Neural cell (in vitro differentiated cells): Measurements from ENCODE around the gene RNU6-1. TPM values are rescaled to one million over a fixed set of nuclear protein-coding genes. Genes with fewer than 3 reads are reported as not detected.

ENCODE experiments used
- H2AFZ ChIP-seq: fragments of 200-600, 300-800 bp; sonication (generic), shearing (Covaris generic); 2 replicates; pipeline ENCODE4 v1.6.0; 2014; ENCODE audit warnings: low read depth, mild to moderate bottlenecking, antibody characterized with exemption, low read length, moderate library complexity
- H3F3A ChIP-seq: fragments of 200-600 bp; shearing (Covaris generic); 2 replicates; pipeline ENCODE4 v1.6.1; 2016; ENCODE audit warnings: mild to moderate bottlenecking, moderate library complexity, mixed read lengths, antibody characterized with exemption, low read length; ENCODE audit not compliant: insufficient read depth, poor library complexity, severe bottlenecking
- H3K27ac ChIP-seq: fragments of 200-600, 300-800 bp; sonication (generic), shearing (Covaris generic); 2 replicates; pipeline ENCODE4 v1.5.1; 2014; ENCODE audit warnings: mild to moderate bottlenecking, low read length, moderate library complexity
- H3K27me3 ChIP-seq: fragments of 300-800, 200-600 bp; sonication (generic), shearing (Covaris generic); 2 replicates; pipeline ENCODE4 v1.6.0; 2014; ENCODE audit warnings: mild to moderate bottlenecking, low read depth, low read length, moderate library complexity; ENCODE audit not compliant: insufficient read depth
- H3K36me3 ChIP-seq: fragments of 300-800, 200-600 bp; sonication (generic), shearing (Covaris generic); 2 replicates; pipeline ENCODE4 v1.5.1; 2014; ENCODE audit warnings: mild to moderate bottlenecking, antibody characterized with exemption, low read length, moderate library complexity; ENCODE audit not compliant: insufficient read depth
- H3K4me2 ChIP-seq: fragments of 300-800, 200-600 bp; sonication (generic), shearing (Covaris generic); 2 replicates; pipeline ENCODE4 v1.6.0; 2014; ENCODE audit warnings: mild to moderate bottlenecking, low read length
- H3K4me3 ChIP-seq: fragments of 300-800, 200-600 bp; sonication (generic), shearing (Covaris generic); 2 replicates; pipeline ENCODE4 v1.5.1; 2014; ENCODE audit warnings: mild to moderate bottlenecking, low read length, moderate library complexity
- H3K79me2 ChIP-seq: fragments of 200-600 bp; shearing (Covaris generic); replicated peaks from 2 replicates; pipeline ENCODE4 v1.6.0; 2014; ENCODE audit warnings: mild to moderate bottlenecking, low read length, moderate library complexity; ENCODE audit not compliant: insufficient read depth
- H3K9ac ChIP-seq: fragments of 300-800, 200-600 bp; sonication (generic), shearing (Covaris generic); 2 replicates; pipeline ENCODE4 v1.6.1; 2016; ENCODE audit warnings: mild to moderate bottlenecking, low read length, mixed read lengths
- H3K9me2 ChIP-seq: fragments of 200-600 bp; shearing (Covaris generic); 2 replicates; pipeline ENCODE4 v1.6.1; 2016; ENCODE audit warnings: mild to moderate bottlenecking, low read length, mixed read lengths; ENCODE audit not compliant: insufficient read depth
- H3K9me3 ChIP-seq: fragments of 200-600, 300-800 bp; sonication (generic), shearing (Covaris generic); 2 replicates; pipeline ENCODE4 v1.6.1; 2016; ENCODE audit warnings: mild to moderate bottlenecking, mixed run types, low read length, moderate library complexity, mixed read lengths
- H4K20me1 ChIP-seq: fragments of 200-600 bp; shearing (Covaris generic); 2 replicates; pipeline ENCODE4 v1.6.1; 2016; ENCODE audit warnings: mild to moderate bottlenecking, mixed run types; ENCODE audit not compliant: insufficient read depth
- CTCF ChIP-seq: fragments of 450-650 bp; IDR thresholded peaks from 2 replicates; pipeline ENCODE4 v1.5.1; 2014; ENCODE audit warnings: antibody characterized with exemption, mild to moderate bottlenecking, moderate library complexity; ENCODE audit not compliant: poor library complexity, severe bottlenecking
- EP300 ChIP-seq: fragments of 450-650 bp; conservative IDR thresholded peaks from 2 replicates; pipeline ENCODE4 v1.6.1; 2014; ENCODE audit warnings: antibody characterized with exemption, mild to moderate bottlenecking, moderate library complexity; ENCODE audit not compliant: poor library complexity, severe bottlenecking
- EZH2 ChIP-seq: fragments of 200-600, 300-800 bp; shearing (Covaris generic), sonication (generic); IDR thresholded peaks from 2 replicates; pipeline ENCODE4 v1.6.1; 2014; ENCODE audit warnings: antibody characterized with exemption, low read length, borderline replicate concordance, mild to moderate bottlenecking; ENCODE audit not compliant: insufficient read depth, poor library complexity, severe bottlenecking
- MXI1 ChIP-seq: fragments of 450-650 bp; conservative IDR thresholded peaks from 2 replicates; pipeline ENCODE4 v1.6.1; 2014; ENCODE audit warnings: antibody characterized with exemption, mild to moderate bottlenecking; ENCODE audit not compliant: poor library complexity, severe bottlenecking
- POLR2AphosphoS5 ChIP-seq: IDR thresholded peaks from 2 replicates; pipeline ENCODE4 v1.6.1; 2012
- RAD21 ChIP-seq: fragments of 450-650 bp; conservative IDR thresholded peaks from 2 replicates; pipeline ENCODE4 v1.6.1; 2014; ENCODE audit warnings: antibody characterized with exemption, mild to moderate bottlenecking, moderate library complexity
- REST ChIP-seq: IDR thresholded peaks from 2 replicates; pipeline ENCODE4 v1.6.1; 2012; ENCODE audit warnings: borderline replicate concordance
- SMC3 ChIP-seq: fragments of 450-650 bp; conservative IDR thresholded peaks from 2 replicates; pipeline ENCODE4 v1.6.1; 2014; ENCODE audit warnings: antibody characterized with exemption, mild to moderate bottlenecking, moderate library complexity; ENCODE audit not compliant: poor library complexity
- TAF1 ChIP-seq: IDR thresholded peaks from 2 replicates; pipeline ENCODE4 v1.6.1; 2012; ENCODE audit warnings: low read depth
- polyA plus RNA-seq: library from polyadenylated mRNA; depleted of rRNA; stranded (reverse); fragments of >200 nt; gene quantifications from 2 replicates; pipeline ENCODE4 v1.2.3, GENCODE V29; 2014

The RNU6-1 gene
- polyA plus RNA-seq, 1 donor from 2014 or later: not detected

- peak overlapping the region; percentile 58 for H3K9ac ChIP-seq
- H4K20me1 ChIP-seq: no peaks in the 10 kb centered on the region
- H2AFZ ChIP-seq: no peak overlapping the region
- no peak overlapping the region for H3K27ac ChIP-seq
- TF ChIP-seq MXI1: peak; percentile 56
- peak; percentile 12 for TF ChIP-seq CTCF
- TF ChIP-seq SMC3: peak; percentile 12
- no peak for TF ChIP-seq POLR2AphosphoS5
- H3K9me3 ChIP-seq: no peaks in the 10 kb centered on the region
- no peaks in the 10 kb centered on the region for H3K79me2 ChIP-seq
- no peaks in the 10 kb centered on the region for H3F3A ChIP-seq
- H3K27me3 ChIP-seq: peaks cover 49% of the 10 kb centered on the region
- peak overlapping the region; percentile 96 for H3K4me2 ChIP-seq
- H3K36me3 ChIP-seq: no peaks in the 10 kb centered on the region
- H3K9me2 ChIP-seq: no peaks in the 10 kb centered on the region
- peak overlapping the region; percentile 96 for H3K4me3 ChIP-seq
These were observed 984 bp downstream of the RNU6-1 start for GRCh38 chr15:67838789-67839332.

DNA sequence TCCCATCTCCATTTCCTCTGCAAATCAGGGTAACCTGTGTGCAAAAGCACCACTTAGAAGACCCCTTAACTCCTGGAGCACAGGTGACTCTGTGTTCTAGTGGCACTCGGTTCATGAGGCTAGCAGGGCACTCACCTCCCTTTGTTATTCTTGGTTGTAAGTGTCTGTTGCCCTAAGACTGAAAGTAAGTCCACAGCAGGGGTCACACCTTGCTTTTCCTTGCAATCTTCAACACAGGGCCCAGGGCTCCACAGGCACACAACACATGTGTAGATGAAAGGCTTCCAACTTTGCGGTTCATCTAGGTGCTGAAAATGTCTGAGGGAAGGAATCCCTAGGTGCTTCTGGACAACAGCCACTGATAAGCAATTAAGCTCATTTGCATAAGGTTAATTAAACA is 2.9 kb downstream of the RNU6-1 start:
- H3K4me3 ChIP-seq: no peak overlapping the region
- H4K20me1 ChIP-seq: no peaks in the 10 kb centered on the region
- no peak for TF ChIP-seq SMC3
- TF ChIP-seq EP300: no peak
- no peak for TF ChIP-seq CTCF
- no peak for TF ChIP-seq REST
- TF ChIP-seq MXI1: no peak
- no peak for TF ChIP-seq RAD21
- no peak for TF ChIP-seq TAF1
- TF ChIP-seq EZH2: no peak
- TF ChIP-seq POLR2AphosphoS5: no peak
- no peak overlapping the region for H3K9ac ChIP-seq
- H3F3A ChIP-seq: no peaks in the 10 kb centered on the region
- H3K4me2 ChIP-seq: no peak overlapping the region
- no peaks in the 10 kb centered on the region for H3K9me3 ChIP-seq
- peaks cover 68% of the 10 kb centered on the region for H3K27me3 ChIP-seq
- H3K27ac ChIP-seq: no peak overlapping the region
- H3K79me2 ChIP-seq: no peaks in the 10 kb centered on the region
- no peak overlapping the region for H2AFZ ChIP-seq
- H3K9me2 ChIP-seq: no peaks in the 10 kb centered on the region
- H3K36me3 ChIP-seq: no peaks in the 10 kb centered on the region
